GM23338 (cell line): ENCODE data around the gene BICDL1. TPM values are rescaled to one million over a fixed set of nuclear protein-coding genes. Genes with fewer than 3 reads are reported as not detected.

Experiments used
- ATAC-seq: fragments of 200-7000 bp; cut with Tn5 transposase; 3 replicates; pipeline ENCODE4 v1.9.1; 2020
- DNase-seq: peaks from one replicate; pipeline ENCODE4 v3.0.0-alpha.2; 2015; ENCODE audit warnings: low spot score
- H2AFZ ChIP-seq: fragments of 200-600 bp; sonication (generic); 2 replicates; pipeline ENCODE4 v1.8.0; 2016; ENCODE audit warnings: antibody characterized with exemption, mild to moderate bottlenecking, moderate library complexity
- H3F3A ChIP-seq: fragments of 200-600 bp; sonication (generic); replicated peaks from 2 replicates; pipeline ENCODE4 v1.8.0; 2017; ENCODE audit warnings: antibody characterized with exemption, mixed run types, low read depth
- H3K27ac ChIP-seq: fragments of 200-600 bp; sonication (generic); 2 replicates; pipeline ENCODE4 v1.6.1; 2016; ENCODE audit warnings: low read depth
- H3K27me3 ChIP-seq: fragments of 200-600 bp; sonication (generic); 2 replicates; pipeline ENCODE4 v1.8.0; 2016; ENCODE audit warnings: mild to moderate bottlenecking, mixed run types, moderate library complexity; ENCODE audit not compliant: insufficient read depth
- H3K36me3 ChIP-seq: fragments of 200-600 bp; sonication (generic); 2 replicates; pipeline ENCODE4 v1.8.0; 2016; ENCODE audit warnings: mild to moderate bottlenecking; ENCODE audit not compliant: insufficient read depth
- H3K4me1 ChIP-seq: fragments of 200-600 bp; sonication (generic); 2 replicates; pipeline ENCODE4 v1.8.0; 2016; ENCODE audit warnings: mild to moderate bottlenecking, moderate library complexity; ENCODE audit not compliant: insufficient read depth
- H3K4me2 ChIP-seq: fragments of 200-600 bp; sonication (generic); 2 replicates; pipeline ENCODE4 v1.7.1; 2017; ENCODE audit warnings: mixed run types
- H3K4me3 ChIP-seq: fragments of 200-600 bp; sonication (generic); 2 replicates; pipeline ENCODE4 v1.6.1; 2016; ENCODE audit warnings: mixed run types
- H3K79me2 ChIP-seq: fragments of 200-600 bp; sonication (generic); replicated peaks from 2 replicates; pipeline ENCODE4 v1.8.0; 2017; ENCODE audit warnings: mild to moderate bottlenecking; ENCODE audit not compliant: insufficient read depth
- H3K9me2 ChIP-seq: fragments of 200-600 bp; sonication (generic); 2 replicates; pipeline ENCODE4 v1.8.0; 2017; ENCODE audit not compliant: insufficient read depth
- H4K20me1 ChIP-seq: fragments of 200-600 bp; sonication (generic); replicated peaks from 2 replicates; pipeline ENCODE4 v1.8.0; 2017; ENCODE audit warnings: mild to moderate bottlenecking; ENCODE audit not compliant: insufficient read depth
- H3K27ac Mint-ChIP-seq: 2 replicates; pipeline ENCODE4 v1.8.0; 2020; ENCODE audit warnings: inconsistent platforms, mild to moderate bottlenecking, moderate library complexity, mixed read lengths
- H3K27me3 Mint-ChIP-seq: 3 replicates; pipeline ENCODE4 v1.8.0; 2022; ENCODE audit warnings: low read depth, mild to moderate bottlenecking, moderate library complexity, mixed read lengths, inconsistent platforms; ENCODE audit not compliant: insufficient read depth, poor library complexity
- H3K36me3 Mint-ChIP-seq: 3 replicates; pipeline ENCODE4 v1.8.0; 2021; ENCODE audit warnings: low read depth, mild to moderate bottlenecking, inconsistent platforms, moderate library complexity, mixed read lengths
- H3K4me1 Mint-ChIP-seq: 3 replicates; pipeline ENCODE4 v1.8.0; 2020; ENCODE audit warnings: mild to moderate bottlenecking, inconsistent platforms, mixed read lengths
- H3K4me3 Mint-ChIP-seq: 3 replicates; pipeline ENCODE4 v1.8.0; 2021; ENCODE audit warnings: moderate library complexity, mild to moderate bottlenecking, inconsistent platforms, mixed read lengths
- H3K9me3 Mint-ChIP-seq: 3 replicates; pipeline ENCODE4 v1.8.0; 2020; ENCODE audit warnings: moderate library complexity, mild to moderate bottlenecking, inconsistent platforms, mixed read lengths
- EZH2 ChIP-seq: fragments of 200-600 bp; sonication (generic); IDR thresholded peaks from one replicate; pipeline ENCODE4 v1.8.0; 2017; ENCODE audit warnings: antibody characterized with exemption, mild to moderate bottlenecking, low read depth; ENCODE audit not compliant: unreplicated experiment
- REST ChIP-seq: IDR thresholded peaks from one replicate; pipeline ENCODE4 v1.6.1; 2018; ENCODE audit warnings: antibody characterized with exemption; ENCODE audit not compliant: unreplicated experiment
- ZNF462 ChIP-seq: fragments of 250-450 bp; sonication (Bioruptor Pico); IDR thresholded peaks from 2 replicates; pipeline ENCODE4 v1.5.0; 2020; ENCODE audit warnings: mild to moderate bottlenecking, moderate library complexity
- polyA plus RNA-seq: library from polyadenylated mRNA; unstranded; fragments of >200 nt; fragmentation: Nextera tagmentation; extraction: Ambion mirVana; gene quantifications from 2 replicates; pipeline ENCODE4 v1.2.1, GENCODE V29; 2016
- total RNA-seq: library from RNA; depleted of rRNA; stranded (reverse); fragments of >200 nt; shearing (Covaris generic); gene quantifications from 2 replicates; pipeline ENCODE4 v1.2.3, GENCODE V29; 2014

BICDL1 gene
- total and polyA plus RNA-seq, 2 experiments from 2014 or later = 14.0 to 25.7 TPM

GRCh38 chr12:119998471-119999245 is 9.6 kb downstream of the BICDL1 start:
- H2AFZ ChIP-seq = no peak overlapping the region
- no peak overlapping the region for H3K4me3 Mint-ChIP-seq
- no peak overlapping the region for H3K4me2 ChIP-seq
- no peaks in the 10 kb centered on the region for H3K9me2 ChIP-seq
- TF ChIP-seq EZH2 (no peak), REST (no peak), ZNF462 (CRISPR knock-in tag) (no peak)
- ATAC-seq (no peak), DNase-seq (no peak)
- H3K27me3 ChIP-seq = no peaks in the 10 kb centered on the region
- no peaks in the 10 kb centered on the region; the same call in 1 of the 2 replicates for H3K79me2 ChIP-seq
- peaks cover 12% of the 10 kb centered on the region for H3K4me1 Mint-ChIP-seq
- H3K9me3 Mint-ChIP-seq = no peaks in the 10 kb centered on the region
- H3K27ac Mint-ChIP-seq = peak overlapping the region; percentile 4; the same call in 1 of the 2 replicates
- H3K36me3 ChIP-seq = no peaks in the 10 kb centered on the region; the same call in 1 of the 2 replicates
- peaks cover 28% of the 10 kb centered on the region for H3K36me3 Mint-ChIP-seq
- H3F3A ChIP-seq = no peaks in the 10 kb centered on the region
- H3K4me3 ChIP-seq = no peak overlapping the region
- no peaks in the 10 kb centered on the region for H3K27me3 Mint-ChIP-seq
- H3K27ac ChIP-seq = no peak overlapping the region; the same call in 1 of the 2 replicates
- peaks cover 3% of the 10 kb centered on the region; the same call in 1 of the 2 replicates for H4K20me1 ChIP-seq
- peaks cover 8% of the 10 kb centered on the region for H3K4me1 ChIP-seq
